Measurements from ENCODE around the gene GART.
"Not testable (repeated sequence)": the region's sequence is repeated elsewhere in the genome, so short reads cannot be mapped to it uniquely, and the experiment has no call there.

Gene GART

GRCh38 chr21:33543505-33544129, 1.7 kb upstream of the GART start:
- Mint-ChIP-seq H3K36me3 (peaks cover 6% of the 10 kb centered on the region), H3K9me3 (no peaks in the 10 kb centered on the region), H3K4me3 (peak overlapping the region; percentile 98), H3K27ac (peak overlapping the region; percentile 97), H3K4me1 (peaks cover 33% of the 10 kb centered on the region), H3K27me3 (no peaks in the 10 kb centered on the region)
- no peak for ATAC-seq

GRCh38 chr21:33542640-33543504, 955 bp upstream of the GART start, which contains the start of gene SON:
Gene SON, plus strand, starts transcription at chr21:33543038. Its CDS starts 55 bp downstream, at chr21:33543093.
- ATAC-seq = peak; percentile 99
- Mint-ChIP-seq H3K4me1 (peaks cover 33% of the 10 kb centered on the region), H3K36me3 (peaks cover 6% of the 10 kb centered on the region), H3K9me3 (no peaks in the 10 kb centered on the region), H3K27me3 (no peaks in the 10 kb centered on the region), H3K27ac (peak within 1 kb of the TSS; percentile 97), H3K4me3 (peak within 1 kb of the TSS; percentile 98)

GRCh38 chr21:33541105-33541711, 709 bp downstream of the GART start:
- H3K27ac Mint-ChIP-seq = peak overlapping the region; percentile 97
- peaks cover 19% of the 10 kb centered on the region for H3K36me3 Mint-ChIP-seq
- peaks cover 40% of the 10 kb centered on the region for H3K4me1 Mint-ChIP-seq
- no peak for ATAC-seq
- H3K4me3 Mint-ChIP-seq = peak overlapping the region; percentile 98
- peaks cover 2% of the 10 kb centered on the region for H3K9me3 Mint-ChIP-seq
- H3K27me3 Mint-ChIP-seq = no peaks in the 10 kb centered on the region

GRCh38 chr21:33540711-33541104, 1.2 kb downstream of the GART start:
- H3K4me1 Mint-ChIP-seq = peaks cover 36% of the 10 kb centered on the region
- H3K9me3 Mint-ChIP-seq = peaks cover 2% of the 10 kb centered on the region
- H3K36me3 Mint-ChIP-seq = peaks cover 19% of the 10 kb centered on the region
- peak overlapping the region; percentile 97 for H3K27ac Mint-ChIP-seq
- no peaks in the 10 kb centered on the region for H3K27me3 Mint-ChIP-seq
- peak overlapping the region; percentile 98 for H3K4me3 Mint-ChIP-seq
- ATAC-seq = no peak

GRCh38 chr21:33539616-33540015, 2.3 kb downstream of the GART start:
- no peaks in the 10 kb centered on the region for H3K27me3 Mint-ChIP-seq
- H3K36me3 Mint-ChIP-seq = peaks cover 19% of the 10 kb centered on the region
- H3K9me3 Mint-ChIP-seq = peaks cover 2% of the 10 kb centered on the region
- ATAC-seq = no peak
- no peak overlapping the region for H3K4me3 Mint-ChIP-seq
- no peak overlapping the region for H3K27ac Mint-ChIP-seq
- peaks cover 34% of the 10 kb centered on the region for H3K4me1 Mint-ChIP-seq

GRCh38 chr21:33537212-33537611, 4.7 kb downstream of the GART start:
- Mint-ChIP-seq H3K4me3 (no peak overlapping the region), H3K27me3 (no peaks in the 10 kb centered on the region), H3K4me1 (peaks cover 22% of the 10 kb centered on the region), H3K9me3 (peaks cover 2% of the 10 kb centered on the region), H3K36me3 (peaks cover 26% of the 10 kb centered on the region), H3K27ac (no peak overlapping the region)
- ATAC-seq = no peak

- Mint-ChIP-seq H3K27ac (no peak overlapping the region), H3K27me3 (no peaks in the 10 kb centered on the region), H3K36me3 (peaks cover 47% of the 10 kb centered on the region), H3K9me3 (no peaks in the 10 kb centered on the region), H3K4me1 (no peaks in the 10 kb centered on the region), H3K4me3 (no peak overlapping the region)
- ATAC-seq = no peak
These were observed 10.9 kb downstream of the GART start for GRCh38 chr21:33531007-33531406.

- Mint-ChIP-seq H3K4me3 (no peak overlapping the region), H3K27ac (no peak overlapping the region), H3K9me3 (no peaks in the 10 kb centered on the region), H3K4me1 (no peaks in the 10 kb centered on the region), H3K36me3 (peaks cover 41% of the 10 kb centered on the region), H3K27me3 (no peaks in the 10 kb centered on the region)
- no peak for ATAC-seq
These were observed 19.0 kb downstream of the GART start for GRCh38 chr21:33522953-33523349.

GRCh38 chr21:33522297-33522952, 19.5 kb downstream of the GART start:
- Mint-ChIP-seq H3K27me3 (no peaks in the 10 kb centered on the region), H3K4me1 (no peaks in the 10 kb centered on the region), H3K27ac (no peak overlapping the region), H3K4me3 (no peak overlapping the region), H3K9me3 (no peaks in the 10 kb centered on the region), H3K36me3 (peaks cover 40% of the 10 kb centered on the region)
- no peak for ATAC-seq

GRCh38 chr21:33518899-33519298, 23.0 kb downstream of the GART start:
- Mint-ChIP-seq H3K27me3 (no peaks in the 10 kb centered on the region), H3K9me3 (no peaks in the 10 kb centered on the region)

GRCh38 chr21:33514229-33514628, 27.7 kb downstream of the GART start:
- Mint-ChIP-seq H3K27ac (no peak overlapping the region), H3K36me3 (peaks cover 72% of the 10 kb centered on the region), H3K4me3 (no peak overlapping the region), H3K4me1 (no peaks in the 10 kb centered on the region), H3K27me3 (no peaks in the 10 kb centered on the region), H3K9me3 (no peaks in the 10 kb centered on the region)
- ATAC-seq = no peak

More at GRCh38 chr21:33518899-33519298, 23.0 kb downstream of the GART start:
- no peak overlapping the region for H3K4me3 Mint-ChIP-seq
- H3K36me3 Mint-ChIP-seq = peaks cover 54% of the 10 kb centered on the region
- no peaks in the 10 kb centered on the region for H3K4me1 Mint-ChIP-seq
- no peak overlapping the region for H3K27ac Mint-ChIP-seq
- no peak for ATAC-seq

GRCh38 chr21:33512481-33512880, 29.4 kb downstream of the GART start:
- ATAC-seq = no peak

GRCh38 chr21:33511639-33512038, 30.3 kb downstream of the GART start:
- no peaks in the 10 kb centered on the region for H3K4me1 Mint-ChIP-seq

More at GRCh38 chr21:33512481-33512880, 29.4 kb downstream of the GART start:
- no peak overlapping the region for H3K27ac Mint-ChIP-seq
- peaks cover 77% of the 10 kb centered on the region for H3K36me3 Mint-ChIP-seq
- no peaks in the 10 kb centered on the region for H3K27me3 Mint-ChIP-seq
- no peaks in the 10 kb centered on the region for H3K4me1 Mint-ChIP-seq
- no peak overlapping the region for H3K4me3 Mint-ChIP-seq
- H3K9me3 Mint-ChIP-seq = no peaks in the 10 kb centered on the region

GRCh38 chr21:33510826-33511225, 31.1 kb downstream of the GART start:
- H3K36me3 Mint-ChIP-seq = peaks cover 74% of the 10 kb centered on the region

More at GRCh38 chr21:33511639-33512038, 30.3 kb downstream of the GART start:
- no peak overlapping the region for H3K27ac Mint-ChIP-seq
- no peak for ATAC-seq
- H3K9me3 Mint-ChIP-seq = peaks cover 3% of the 10 kb centered on the region
- no peak overlapping the region for H3K4me3 Mint-ChIP-seq
- H3K27me3 Mint-ChIP-seq = no peaks in the 10 kb centered on the region
- H3K36me3 Mint-ChIP-seq = peaks cover 77% of the 10 kb centered on the region

GRCh38 chr21:33507003-33507402, 34.9 kb downstream of the GART start:
- not testable (repeated sequence) for H3K4me3 Mint-ChIP-seq, ATAC-seq, H3K9me3 Mint-ChIP-seq, H3K27ac Mint-ChIP-seq, H3K27me3 Mint-ChIP-seq, H3K4me1 Mint-ChIP-seq
- peaks cover 74% of the 10 kb centered on the region for H3K36me3 Mint-ChIP-seq

More at GRCh38 chr21:33510826-33511225, 31.1 kb downstream of the GART start:
- Mint-ChIP-seq H3K27me3 (no peaks in the 10 kb centered on the region), H3K9me3 (peaks cover 3% of the 10 kb centered on the region), H3K27ac (no peak overlapping the region), H3K4me1 (no peaks in the 10 kb centered on the region), H3K4me3 (no peak overlapping the region)
- no peak for ATAC-seq
